ENCODE measurements around the gene C2.
"Not testable (repeated sequence)": the region's sequence is repeated elsewhere in the genome, so short reads cannot be mapped to it uniquely, and the experiment has no call there.

Gene C2

DNA sequence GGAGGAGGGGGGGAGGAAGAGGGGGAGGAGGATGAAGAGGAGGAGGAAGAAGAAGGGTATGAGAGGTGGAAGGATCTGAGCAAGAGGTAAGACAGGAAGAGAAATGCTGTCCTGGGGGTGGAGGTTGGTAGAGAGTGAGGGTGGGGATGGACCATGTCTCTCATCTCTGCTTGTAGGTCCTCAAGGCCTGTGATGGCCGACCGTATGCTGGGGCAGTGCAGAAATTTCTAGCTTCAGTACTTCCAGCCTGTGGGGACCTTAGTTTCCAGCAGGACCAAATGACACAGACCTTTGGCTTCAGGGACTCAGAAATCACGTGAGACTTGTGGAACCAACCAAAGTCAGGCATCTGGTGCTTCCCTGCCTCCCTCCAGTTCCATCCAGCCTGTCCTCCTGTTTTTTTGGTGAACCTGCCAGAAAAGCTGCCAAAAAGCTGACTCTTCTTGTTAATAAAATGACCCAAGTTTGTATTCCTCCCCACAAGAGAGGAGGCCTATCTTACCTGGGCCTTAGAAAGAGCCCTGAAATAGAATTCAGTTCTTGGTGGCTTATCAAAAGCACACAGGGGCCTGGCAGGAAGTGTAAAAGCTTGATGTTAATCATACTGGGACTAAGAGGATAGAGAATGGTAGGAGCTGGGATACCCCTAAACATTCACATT lies 51.9 kb downstream of the C2 start:
- DNase-seq (ENCODE audit: low spot score): no peak

DNA sequence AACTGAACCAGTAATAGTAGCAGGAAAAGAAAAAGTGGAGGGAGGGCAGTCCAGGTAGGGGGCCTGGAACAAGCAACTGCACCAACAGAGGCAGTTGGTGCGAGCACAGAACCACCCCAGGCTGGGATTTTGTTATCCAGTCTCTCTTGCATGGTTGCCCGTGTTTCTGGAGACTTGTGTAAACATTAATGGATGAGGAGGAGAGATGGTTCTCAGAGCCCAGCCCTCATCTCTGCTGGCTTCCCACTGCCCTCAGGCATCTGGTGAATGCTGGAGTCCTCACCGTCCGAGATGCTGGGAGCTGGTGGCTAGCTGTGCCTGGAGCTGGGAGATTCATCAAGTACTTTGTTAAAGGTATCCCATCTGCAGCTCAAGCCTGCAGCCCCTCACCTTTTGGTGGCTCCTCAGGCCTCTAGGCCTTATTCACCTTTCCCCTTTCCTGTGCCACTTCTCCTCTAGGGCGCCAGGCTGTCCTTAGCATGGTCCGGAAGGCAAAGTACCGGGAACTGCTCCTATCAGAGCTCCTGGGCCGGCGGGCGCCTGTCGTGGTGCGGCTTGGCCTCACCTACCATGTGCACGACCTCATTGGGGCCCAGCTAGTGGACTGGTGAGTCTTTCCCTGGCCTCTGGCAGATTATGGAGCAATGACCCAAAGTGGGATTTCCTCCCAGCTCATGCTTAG lies 52.8 kb downstream of the C2 start:
- DNase-seq (ENCODE audit: low spot score): not testable (repeated sequence)

DNA sequence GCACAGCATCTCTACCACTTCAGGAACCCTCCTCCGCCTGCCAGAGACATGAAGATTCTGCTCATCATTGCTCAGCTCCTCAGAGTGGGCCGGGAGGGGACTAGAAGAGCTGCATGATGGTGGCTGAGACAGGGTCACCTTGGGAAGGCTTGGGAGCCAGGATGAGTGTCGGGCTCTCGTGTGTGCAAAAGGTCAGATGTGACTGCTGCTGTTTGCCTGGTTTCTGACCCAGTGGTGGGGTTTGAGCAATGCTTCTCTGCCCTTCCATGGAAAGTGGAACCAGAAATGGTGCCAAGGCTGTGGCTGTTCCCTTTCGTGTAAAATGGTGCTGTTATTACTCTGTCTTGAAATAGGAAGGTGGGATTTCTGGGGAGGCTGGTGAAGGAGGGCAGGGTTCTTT lies 53.5 kb downstream of the C2 start:
- not testable (repeated sequence) for DNase-seq (ENCODE audit: low spot score)

DNA sequence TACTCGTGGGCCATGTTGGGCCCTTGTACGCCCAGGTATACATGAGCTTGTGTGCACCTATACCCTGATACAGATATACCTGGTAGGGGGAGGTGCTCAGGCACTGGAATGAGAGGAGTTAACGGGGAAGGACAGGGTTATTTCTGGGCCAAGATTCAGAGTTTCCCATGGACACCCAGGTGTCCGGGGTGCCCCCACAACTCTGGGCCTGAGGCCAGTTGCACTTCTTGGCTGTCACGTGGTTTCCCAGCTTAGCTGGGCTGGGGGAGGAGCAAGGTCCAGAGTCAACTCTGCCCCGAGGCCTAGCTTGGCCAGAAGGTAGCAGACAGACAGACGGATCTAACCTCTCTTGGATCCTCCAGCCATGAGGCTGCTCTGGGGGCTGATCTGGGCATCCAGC lies 54.2 kb downstream of the C2 start, which contains the start of gene C4A:
TSS of gene C4A (plus strand) at position 314 of the 400 bp plus-strand sequence. CDS start at position 365, 51 bp downstream.
- not testable (repeated sequence) for DNase-seq (ENCODE audit: low spot score)

DNA sequence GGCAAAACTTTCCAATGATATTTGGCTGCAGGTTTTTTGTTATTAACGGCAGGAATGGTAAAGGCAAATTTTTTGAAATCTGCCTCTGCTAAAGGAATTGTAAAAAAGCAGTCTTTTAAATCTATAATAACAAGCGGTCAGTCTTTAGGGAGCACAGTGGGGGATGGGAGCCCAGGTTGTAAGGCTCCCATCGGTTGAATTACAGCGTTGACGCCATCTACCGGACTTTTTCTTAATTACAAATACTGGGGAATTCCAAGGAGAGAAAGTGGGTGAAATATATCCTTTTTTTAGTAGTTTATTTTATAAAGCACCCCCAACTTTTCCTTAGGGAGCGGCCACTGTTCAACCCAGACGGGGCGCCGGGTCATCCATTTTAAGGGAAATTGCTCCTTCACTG lies 61.8 kb downstream of the C2 start:
- DNase-seq (ENCODE audit: low spot score): not testable (repeated sequence)

DNA sequence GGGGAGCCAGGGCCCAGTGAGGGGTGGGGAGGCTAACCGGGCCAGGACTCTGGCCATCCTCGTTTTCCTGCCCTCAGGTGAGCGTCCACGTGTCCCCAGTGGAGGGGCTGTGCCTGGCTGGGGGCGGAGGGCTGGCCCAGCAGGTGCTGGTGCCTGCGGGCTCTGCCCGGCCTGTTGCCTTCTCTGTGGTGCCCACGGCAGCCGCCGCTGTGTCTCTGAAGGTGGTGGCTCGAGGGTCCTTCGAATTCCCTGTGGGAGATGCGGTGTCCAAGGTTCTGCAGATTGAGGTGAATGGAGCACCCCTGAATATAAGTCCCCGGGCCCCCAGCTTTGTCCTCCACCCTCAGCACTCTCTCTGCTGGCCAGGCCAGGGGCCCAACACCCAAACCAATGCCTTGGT lies 66.9 kb downstream of the C2 start:
- DNase-seq (ENCODE audit: low spot score): not testable (repeated sequence)
